NB4 (cell line): Measurements from ENCODE around the gene SFMBT2.

Experiments used
- DNase-seq: peaks from one replicate; pipeline ENCODE4 v3.0.0; 2010; ENCODE audit warnings: low read depth
- H3K4me3 ChIP-seq: one replicate; pipeline ENCODE4 v1.5.1; 2011; ENCODE audit warnings: mild to moderate bottlenecking, low read depth, low read length, moderate library complexity
- MYC ChIP-seq: IDR thresholded peaks from 2 replicates; pipeline ENCODE4 v1.6.1; 2011; ENCODE audit warnings: low read depth, low read length
- POLR2A ChIP-seq: IDR thresholded peaks from 2 replicates; pipeline ENCODE4 v1.6.1; 2011; ENCODE audit warnings: mild to moderate bottlenecking; ENCODE audit not compliant: insufficient read length; ENCODE audit errors: extremely low read depth
- TF ChIP-seq, protein P1 (sequence below): IDR thresholded peaks from one replicate; pipeline ENCODE4 v1.5.1; 2012; ENCODE audit warnings: low read depth, low read length
- TF ChIP-seq, protein P2 (sequence below): IDR thresholded peaks from 2 replicates; pipeline ENCODE4 v1.6.1; 2011; ENCODE audit warnings: low read depth, low read length

The SFMBT2 gene

DNA sequence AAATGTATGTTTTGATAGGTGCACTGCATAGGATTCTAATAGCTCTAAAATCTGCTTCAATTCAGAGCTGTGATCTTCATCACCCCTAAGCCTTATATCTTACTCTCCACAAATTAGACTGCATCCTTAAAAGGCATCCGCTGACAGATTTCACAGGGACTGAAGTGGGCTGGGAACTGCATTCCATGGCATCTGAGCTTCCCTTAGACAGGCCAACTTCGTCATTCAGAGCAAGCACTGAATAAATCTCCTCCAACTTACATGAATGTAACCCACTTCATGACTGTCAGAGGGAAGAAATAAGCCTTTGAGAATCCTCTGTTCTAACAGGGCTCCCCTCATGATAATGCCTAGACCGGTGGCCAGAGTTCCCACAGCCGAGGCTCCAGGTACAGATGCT, 71.3 kb downstream of the SFMBT2 start:
- TF ChIP-seq MYC (no peak), POLR2A (no peak)
- TF ChIP-seq, protein P1, sequence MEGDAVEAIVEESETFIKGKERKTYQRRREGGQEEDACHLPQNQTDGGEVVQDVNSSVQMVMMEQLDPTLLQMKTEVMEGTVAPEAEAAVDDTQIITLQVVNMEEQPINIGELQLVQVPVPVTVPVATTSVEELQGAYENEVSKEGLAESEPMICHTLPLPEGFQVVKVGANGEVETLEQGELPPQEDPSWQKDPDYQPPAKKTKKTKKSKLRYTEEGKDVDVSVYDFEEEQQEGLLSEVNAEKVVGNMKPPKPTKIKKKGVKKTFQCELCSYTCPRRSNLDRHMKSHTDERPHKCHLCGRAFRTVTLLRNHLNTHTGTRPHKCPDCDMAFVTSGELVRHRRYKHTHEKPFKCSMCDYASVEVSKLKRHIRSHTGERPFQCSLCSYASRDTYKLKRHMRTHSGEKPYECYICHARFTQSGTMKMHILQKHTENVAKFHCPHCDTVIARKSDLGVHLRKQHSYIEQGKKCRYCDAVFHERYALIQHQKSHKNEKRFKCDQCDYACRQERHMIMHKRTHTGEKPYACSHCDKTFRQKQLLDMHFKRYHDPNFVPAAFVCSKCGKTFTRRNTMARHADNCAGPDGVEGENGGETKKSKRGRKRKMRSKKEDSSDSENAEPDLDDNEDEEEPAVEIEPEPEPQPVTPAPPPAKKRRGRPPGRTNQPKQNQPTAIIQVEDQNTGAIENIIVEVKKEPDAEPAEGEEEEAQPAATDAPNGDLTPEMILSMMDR: no peak
- TF ChIP-seq, protein P2, sequence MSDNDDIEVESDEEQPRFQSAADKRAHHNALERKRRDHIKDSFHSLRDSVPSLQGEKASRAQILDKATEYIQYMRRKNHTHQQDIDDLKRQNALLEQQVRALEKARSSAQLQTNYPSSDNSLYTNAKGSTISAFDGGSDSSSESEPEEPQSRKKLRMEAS: no peak
- no peak for DNase-seq

DNA sequence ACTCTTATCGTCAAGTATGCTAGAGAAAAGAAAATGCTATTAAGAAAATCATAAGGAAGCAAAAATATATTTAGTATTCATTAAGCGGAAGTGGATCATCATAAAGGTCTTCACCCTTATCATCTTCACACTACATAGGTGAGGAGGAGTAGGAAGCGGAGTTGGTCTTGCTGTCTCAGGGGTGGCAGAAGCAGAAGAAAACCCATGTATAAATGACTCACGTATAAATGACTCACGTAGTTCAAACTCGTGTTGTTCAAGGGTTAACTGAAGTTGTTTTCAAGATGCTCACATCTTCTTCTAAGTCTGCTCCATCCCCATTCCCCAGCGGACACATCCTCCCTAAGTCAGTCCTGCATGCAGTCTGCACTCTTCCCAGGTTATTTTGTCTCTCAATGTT, 72.4 kb downstream of the SFMBT2 start:
- no peak for TF ChIP-seq MYC
- TF ChIP-seq, protein P2: no peak
- no peak for TF ChIP-seq POLR2A
- TF ChIP-seq, protein P1: no peak
- H3K4me3 ChIP-seq: no peak overlapping the region
- DNase-seq: no peak

More for the DNA sequence above, 71.3 kb downstream of the SFMBT2 start:
- no peak overlapping the region for H3K4me3 ChIP-seq

DNA sequence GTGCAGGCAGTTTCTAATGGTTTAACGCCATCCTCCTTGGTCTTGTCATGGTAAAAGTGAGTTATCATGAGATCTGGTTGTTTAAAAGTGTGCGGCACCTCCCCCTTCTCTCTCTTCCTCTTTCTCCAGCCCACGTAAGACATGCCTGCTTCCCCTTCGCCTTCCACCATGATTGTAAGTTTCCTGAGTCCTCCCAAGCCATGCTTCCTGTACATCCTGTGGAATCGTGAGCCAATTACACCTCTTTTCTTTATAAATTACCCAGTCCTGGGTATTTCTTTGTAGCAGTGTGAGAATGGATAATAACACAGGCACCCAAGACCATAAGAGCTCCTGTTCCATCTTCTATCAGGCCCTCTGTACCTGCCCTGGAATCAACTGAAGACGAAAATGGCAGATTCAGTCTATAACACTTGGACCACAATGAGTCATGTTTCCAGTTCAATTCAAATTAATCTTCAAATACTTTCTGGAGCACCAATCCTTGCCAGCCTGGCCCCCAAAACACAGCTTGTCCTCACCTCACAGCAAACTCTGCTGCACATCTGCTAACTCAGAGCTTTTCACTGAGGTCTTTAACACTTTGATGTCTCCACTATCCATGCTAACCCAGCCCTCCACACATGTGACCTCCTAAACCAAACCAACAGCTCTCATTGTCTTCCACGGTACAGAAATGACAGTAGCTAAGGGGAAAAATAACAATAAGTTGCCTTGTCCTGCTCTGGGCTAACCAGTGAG, 73.2 kb downstream of the SFMBT2 start:
- no peak for TF ChIP-seq MYC
- no peak for TF ChIP-seq POLR2A
- TF ChIP-seq, protein P1: no peak
- TF ChIP-seq, protein P2: no peak
- no peak overlapping the region for H3K4me3 ChIP-seq
- DNase-seq: peak; percentile 49

DNA sequence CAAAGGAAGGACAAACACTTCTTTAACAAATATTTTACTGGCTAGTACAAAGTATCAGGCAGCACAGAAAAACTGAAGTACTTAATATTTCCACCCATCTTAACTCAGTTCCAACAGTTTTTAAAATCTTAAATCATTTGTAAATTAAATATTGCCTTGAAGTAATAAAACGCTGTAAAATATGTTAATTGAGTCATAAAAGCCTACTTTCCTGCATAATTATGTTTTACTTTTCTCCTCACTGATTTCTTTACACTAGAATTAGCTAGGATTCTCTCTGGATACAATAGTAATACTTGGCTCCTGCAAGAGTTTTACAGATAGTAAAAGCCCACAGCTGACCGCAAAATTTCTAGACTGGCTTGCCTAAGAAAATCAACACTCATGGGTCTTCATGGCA, 74.9 kb downstream of the SFMBT2 start:
- no peak for DNase-seq
- H3K4me3 ChIP-seq: no peak overlapping the region
- TF ChIP-seq, protein P1: no peak
- no peak for TF ChIP-seq MYC
- TF ChIP-seq, protein P2: no peak
- no peak for TF ChIP-seq POLR2A

DNA sequence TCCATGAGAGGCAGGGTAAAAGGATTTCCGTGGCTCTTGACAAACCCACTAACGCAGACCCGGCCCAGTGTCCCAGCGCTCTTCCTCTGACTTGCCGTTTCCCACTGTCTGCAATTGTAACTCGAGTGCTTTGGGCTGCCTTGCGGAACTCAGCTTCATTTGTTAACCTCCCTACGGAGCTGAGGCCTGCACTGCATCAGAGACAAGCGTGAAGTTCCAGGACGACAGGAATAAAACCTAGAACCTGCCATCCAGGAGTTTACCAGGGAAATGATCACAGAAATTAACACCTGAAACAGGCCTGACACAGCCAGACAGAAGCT, 76.2 kb downstream of the SFMBT2 start:
- TF ChIP-seq MYC: no peak
- TF ChIP-seq POLR2A: no peak
- TF ChIP-seq, protein P1: no peak
- TF ChIP-seq, protein P2: no peak
- no peak for DNase-seq
- no peak overlapping the region for H3K4me3 ChIP-seq
